GM21529 (cell line): Measurements from ENCODE around the gene CCDC69.
A peak's percentile ranks its signal among the peaks of the same experiment; 100 is the strongest.

Source experiments
- ATAC-seq: cut with Tn5 transposase; IDR thresholded peaks from one replicate; pipeline ENCODE4 v1.9.1; 2021; ENCODE audit not compliant: unreplicated experiment

CCDC69 gene

DNA sequence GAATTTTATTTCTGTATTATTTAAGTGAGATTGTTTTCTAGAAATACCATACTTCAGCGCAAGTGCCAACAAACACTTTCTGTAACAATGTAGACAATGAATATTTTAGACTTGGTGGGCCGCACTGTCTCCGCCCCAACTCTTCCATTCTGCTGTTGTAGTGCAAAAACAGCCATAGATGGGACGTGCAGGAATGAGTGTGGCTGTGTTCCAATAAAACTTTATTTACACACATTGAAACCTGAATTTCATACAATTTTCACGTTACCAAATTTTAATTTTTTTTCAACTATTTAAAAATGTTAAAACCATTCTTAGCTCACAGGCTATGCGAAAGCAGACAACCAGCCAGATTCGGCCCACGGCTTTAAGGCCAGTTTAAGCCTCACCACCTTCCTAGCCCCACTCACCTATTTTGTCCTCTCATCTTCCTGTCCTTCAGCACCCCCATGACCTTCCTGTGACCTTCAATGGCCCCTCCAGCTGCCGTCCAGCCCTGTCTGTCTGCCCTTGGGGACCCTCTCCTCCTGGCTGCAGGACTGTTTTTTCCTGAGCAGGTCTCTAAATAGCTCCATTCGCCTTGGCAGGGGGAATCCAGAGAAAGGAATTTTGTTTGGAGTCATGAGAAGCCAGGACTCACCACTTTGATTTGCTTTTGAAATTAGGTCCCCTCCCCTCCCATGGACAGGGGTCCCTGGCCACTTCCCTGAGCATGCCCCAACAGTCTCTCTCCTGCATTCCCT is 55.1 kb downstream of the CCDC69 start:
- ATAC-seq: no peak

DNA sequence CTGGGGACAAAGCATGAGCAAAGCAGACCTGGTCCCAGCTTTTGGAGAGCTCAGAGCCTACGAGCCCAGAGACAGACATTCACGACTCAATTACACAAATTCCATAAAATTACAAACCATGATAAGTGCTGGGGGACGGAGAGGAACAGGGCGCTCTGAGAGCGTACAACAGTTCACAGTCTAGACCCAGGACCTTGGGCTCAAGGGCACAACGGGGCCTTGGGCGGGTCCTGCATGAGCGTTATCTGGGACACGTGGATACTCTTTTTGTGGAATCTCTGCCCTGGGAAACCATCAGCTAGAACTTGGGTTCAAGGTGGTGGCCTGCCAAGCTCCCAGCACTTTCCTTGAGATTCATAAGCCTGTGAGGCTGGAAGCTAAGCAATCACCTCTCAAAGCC is 56.9 kb downstream of the CCDC69 start:
- ATAC-seq: no peak

DNA sequence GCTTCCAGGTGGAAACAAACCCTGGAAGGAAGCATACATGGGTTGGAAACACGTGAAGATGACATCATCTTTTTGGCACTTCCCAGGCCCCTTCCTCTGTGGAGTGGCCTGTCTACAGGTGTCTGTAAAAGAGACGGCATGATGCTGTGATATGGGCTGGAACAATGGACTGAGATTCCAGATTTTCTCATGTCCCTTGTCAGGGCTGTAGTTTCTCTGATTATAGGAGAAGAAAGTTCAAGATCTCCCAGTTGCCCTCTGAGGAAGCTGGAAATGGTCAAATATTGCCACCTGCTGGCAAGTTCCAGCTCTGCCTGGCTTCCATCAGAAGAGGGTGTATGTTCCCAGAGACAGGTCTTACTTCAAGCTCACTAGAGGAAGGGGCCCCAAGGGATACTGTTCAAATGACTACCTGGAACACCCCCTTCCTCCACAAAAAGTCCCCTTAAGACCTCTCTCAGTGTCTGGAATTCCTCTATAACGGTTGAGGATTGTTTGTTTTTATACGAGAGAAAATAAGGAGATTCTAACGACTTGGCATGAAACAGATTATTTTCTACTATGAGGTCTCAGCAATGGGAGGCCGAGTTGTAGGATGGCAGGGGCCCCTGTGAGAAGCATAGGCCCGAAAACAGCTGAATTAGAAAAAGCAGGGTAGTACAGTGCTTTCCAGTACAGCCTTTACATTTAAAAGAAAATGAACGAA is 59.1 kb downstream of the CCDC69 start:
- ATAC-seq: peak; percentile 89

DNA sequence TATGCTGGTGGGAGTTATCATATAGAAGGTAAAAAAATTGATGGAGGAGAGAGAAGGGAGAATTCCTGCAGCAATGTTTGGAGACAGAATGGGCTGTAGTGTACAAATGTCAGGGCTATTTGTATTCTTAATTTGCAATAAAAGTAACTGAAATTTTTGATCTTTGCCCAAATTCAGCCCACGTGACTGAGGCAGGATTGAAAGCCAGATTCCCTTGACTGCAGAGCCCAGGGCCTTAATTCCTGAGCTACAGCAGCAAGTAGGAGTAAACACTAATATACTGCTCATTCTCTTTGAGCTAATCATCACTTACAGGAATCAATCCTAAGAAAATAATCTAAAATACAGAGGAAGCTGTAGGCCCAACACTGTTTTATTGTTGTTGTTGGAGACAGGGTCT is 61.1 kb downstream of the CCDC69 start:
- no peak for ATAC-seq

DNA sequence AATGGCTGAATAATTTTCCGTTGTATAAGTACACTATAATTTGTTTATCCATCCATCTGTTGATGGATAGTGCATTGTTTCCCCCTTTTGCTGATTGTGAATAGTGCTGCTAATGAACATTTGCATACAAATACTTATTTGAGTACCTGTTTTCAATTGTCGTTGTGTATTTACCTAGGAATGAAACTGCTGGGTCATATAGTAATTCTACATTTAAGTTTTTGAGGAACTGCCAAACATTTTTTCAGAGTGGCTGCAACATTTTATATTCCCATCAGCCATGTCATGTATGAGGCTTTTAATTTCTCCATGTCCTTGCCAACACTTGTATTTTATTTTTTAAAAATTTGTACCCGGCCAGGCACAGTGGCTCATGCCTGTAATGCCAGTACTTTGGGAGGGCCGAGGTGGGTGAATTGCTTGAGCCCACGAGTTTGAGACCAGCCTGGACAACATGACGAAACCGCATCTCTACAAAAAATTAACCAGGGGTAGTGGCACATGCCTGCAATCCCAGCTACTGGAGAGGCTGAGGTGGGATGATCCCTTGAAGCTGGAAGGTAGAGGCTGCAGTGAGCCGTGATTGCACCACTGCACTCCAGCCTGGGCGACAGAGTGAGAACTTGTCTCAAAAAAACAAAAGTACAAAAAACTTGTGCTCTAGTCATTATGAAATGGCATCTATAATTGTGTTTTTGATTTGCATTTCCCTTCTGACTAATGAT is 64.1 kb downstream of the CCDC69 start:
- ATAC-seq: peak; percentile 24

DNA sequence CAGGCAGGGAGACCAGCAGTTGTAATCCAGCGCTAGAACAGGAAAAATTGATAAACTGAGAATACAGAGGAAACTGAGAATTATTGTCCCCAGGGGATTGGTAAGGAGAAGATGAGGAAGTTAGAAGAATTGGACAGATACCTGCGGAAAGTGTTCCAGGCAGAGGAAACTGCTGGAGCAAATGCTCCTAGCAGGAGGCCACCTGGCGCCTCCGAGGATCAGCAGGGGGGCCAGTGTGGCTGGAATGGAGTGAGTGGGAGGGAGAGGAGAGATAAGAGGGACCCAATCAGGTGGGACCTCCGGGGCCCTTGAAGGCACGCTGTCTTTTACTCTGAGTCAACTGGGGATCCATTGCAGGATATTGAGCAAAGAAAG is 65.6 kb downstream of the CCDC69 start:
- no peak for ATAC-seq

DNA sequence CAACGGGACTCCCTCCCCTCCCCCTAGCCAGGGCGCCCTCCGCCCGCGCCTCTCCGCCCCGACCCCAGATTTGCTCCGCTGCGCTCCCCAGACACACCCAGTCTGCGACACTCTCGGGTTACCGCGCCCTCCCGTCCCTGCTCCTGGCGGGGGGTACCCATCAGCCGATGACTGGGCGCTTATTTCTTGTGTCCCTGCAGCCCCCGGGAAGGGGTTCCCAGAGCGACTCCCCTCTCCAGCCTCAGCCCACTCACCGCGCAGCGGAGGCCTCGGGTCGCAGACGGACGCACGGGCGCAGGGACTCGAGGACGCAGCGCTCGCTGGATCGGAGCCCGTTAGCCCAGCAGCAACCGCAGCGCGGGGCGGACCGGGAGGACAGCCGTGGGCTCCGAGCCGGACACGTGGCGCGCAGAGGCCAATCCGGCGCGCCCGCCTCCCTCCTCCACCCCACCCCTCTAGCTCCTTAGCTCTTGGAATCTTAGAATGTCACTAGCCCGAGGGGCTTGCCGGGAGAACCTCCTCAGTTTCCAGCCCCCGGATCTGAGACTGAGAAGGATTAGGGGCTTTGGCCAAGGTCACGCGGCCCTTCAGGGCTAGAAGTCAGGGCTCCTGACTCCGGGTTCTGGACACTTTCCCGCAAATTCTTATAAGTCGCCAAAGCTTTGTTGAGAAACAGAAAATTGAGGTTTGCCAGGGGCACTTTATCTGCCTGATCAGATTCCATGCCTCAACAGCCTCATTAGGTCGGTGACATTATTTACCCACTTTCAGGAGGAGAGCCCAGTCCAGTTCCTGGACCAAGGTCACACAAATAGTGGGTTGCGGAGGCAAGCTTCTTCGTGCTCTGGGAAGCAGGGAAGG is 66.2 kb downstream of the CCDC69 start, which contains the start of gene ANXA6:
Gene ANXA6 (minus strand): TSS at position 354 of the 861 bp plus-strand sequence. CDS start 9,878 bp downstream, outside the sequence.
- peak; percentile 49 for ATAC-seq

DNA sequence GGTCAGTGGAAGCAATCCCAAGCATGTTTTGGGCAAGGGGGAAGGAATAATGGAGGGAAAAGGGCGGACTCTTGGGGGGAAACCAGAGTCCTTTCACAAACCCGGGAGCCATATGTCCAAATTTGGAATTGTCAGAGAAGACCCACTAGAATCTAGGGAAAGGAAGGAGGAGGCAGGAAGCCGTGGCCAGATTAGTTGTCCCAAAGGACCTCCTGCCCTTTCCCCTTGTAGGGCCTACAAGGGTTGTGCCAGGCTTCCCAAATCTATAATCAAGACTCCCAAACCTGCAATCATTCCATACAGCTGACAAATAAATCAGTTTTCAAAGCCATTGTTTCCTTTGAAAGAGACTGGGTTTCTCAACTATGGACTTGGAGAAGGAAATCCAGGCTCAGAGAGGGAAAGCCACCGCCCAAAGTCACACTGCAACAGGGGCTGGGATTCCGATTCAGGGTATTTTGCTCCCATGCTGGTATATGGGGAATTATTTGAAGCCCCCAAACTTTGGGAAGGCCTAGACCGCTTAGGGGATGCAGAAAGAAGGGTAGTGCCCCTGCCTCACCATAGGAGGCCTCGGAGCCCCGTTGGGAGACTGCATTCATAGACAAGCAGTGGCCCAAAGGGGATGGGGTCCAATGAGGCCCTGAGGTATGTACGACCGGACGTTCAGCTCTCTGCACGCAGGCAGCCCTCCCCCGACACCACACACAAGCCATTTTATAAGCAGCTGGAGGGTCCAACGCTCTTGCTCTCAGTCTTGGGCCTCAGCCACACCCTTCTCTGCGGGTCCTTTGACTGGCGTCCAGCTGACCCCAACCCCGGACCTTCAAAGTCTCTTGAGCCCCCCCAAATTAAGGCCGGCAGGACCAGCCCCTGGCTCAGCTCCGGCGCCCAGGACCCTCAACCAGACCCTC is 67.1 kb downstream of the CCDC69 start:
- ATAC-seq: no peak

DNA sequence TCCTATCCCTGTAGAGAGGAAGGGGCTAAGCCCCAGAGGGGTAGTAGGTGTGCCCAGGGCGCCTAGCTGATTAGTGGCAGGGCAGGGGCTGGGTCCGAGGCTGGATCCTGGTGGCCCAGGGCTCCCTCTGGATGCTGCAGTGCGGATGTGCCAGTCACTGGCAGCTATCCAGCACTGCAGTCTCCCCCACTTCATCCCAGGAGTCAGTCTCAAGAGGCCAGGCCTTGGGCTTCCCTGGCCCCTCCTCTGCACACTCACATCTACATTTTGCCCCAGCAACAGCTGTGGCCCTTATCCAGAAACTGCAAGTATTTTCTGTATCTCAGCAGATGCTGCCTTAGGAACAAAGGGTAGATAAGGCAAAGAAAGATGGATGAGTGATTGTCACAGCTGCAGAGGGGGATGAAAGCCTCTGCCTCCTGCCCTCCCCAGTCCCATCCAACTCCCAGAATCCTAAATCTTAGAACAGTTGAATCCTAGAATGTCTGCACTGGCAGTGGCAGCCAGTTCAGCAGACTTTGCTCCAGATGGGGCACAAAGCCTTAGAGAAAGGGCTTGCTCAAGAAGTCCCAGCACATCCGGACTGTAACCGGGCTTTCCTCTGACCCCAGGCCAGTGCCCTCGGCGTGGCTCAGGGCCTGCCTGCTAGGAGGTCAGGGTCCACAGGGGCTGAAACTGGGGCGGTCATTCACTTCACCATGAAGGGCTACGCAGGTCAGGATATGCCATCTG is 68.0 kb downstream of the CCDC69 start:
- peak; percentile 25 for ATAC-seq

DNA sequence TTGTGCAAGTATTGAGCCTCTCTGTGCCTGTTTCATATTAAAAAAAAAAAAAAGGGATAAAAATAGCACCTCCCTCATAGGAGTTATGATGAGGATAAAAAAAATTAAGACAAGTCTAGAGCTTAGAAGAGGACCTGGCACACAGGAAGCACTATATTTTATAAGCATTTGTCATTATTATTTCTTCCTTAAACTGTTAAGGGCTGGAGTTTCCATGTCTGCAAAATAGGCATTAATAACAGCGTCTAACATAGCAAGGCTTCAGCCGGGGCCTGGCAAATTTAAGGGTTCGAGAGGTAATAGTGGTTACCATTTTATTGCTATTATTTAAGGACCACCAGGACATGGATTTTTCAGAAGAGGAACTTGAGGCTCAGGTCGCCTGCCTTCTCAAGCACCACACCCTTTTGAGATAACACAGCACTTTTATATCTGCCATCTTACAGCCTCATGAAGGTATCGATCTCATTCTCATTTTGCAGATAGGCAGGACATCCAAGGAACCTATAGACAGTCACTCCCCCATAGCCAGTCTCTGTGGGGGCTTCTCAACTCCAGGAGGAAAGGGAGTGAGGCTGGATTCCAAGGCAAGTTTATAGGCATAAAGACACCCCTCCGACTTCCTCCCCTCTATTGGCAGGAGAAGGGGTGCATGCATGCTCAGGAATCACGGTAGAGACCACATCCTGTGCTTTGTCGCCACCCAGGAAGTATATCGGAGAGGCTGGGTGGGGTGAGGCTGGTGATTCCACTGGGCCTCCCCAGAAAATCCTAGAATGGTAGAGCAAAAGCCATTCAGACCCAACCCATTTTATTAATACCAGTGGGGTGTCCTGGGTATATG is 68.7 kb downstream of the CCDC69 start:
- peak; percentile 28 for ATAC-seq

DNA sequence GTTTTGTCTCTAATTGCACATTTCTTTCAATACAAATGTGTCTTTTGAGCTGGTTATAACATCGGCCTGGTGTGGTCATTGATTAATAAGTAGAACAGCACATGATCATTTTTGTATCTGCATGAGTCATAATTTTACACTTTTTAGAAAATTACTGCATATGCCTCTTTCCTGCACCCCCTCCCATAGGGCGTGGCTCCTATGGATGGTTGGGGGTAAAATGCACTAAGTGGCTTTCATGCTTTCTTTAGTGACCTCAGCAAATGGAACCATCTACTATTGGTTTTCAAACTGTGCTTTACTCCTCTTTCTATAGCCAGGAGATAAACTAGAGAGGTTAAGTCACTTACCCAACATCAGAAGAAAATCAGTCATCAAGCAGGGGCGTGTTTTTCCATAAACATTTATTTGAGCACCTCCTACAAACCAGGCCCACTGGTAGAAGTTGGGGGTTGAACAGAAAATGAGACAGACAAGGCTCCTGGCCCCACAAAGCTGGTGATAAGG is 70.1 kb downstream of the CCDC69 start:
- ATAC-seq: no peak

DNA sequence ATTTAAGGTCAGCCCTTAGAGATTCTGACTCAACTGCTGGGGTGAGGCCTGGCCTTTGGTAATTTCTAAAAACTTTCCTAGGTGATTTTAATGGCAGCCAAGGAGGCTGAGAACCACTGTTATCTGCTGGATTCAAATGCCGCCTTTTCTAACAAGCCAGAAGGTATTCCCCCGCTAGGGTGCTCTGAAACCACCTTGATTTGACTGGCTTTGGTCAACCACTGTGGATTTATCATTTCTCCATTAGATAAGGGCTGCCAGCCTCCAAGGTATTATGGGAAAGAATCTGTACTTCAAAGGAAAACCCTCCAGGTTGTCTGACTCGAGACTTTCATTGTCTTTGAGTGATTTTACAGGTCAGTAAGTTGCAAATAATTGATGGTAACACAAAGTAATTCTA is 70.6 kb downstream of the CCDC69 start:
- no peak for ATAC-seq

DNA sequence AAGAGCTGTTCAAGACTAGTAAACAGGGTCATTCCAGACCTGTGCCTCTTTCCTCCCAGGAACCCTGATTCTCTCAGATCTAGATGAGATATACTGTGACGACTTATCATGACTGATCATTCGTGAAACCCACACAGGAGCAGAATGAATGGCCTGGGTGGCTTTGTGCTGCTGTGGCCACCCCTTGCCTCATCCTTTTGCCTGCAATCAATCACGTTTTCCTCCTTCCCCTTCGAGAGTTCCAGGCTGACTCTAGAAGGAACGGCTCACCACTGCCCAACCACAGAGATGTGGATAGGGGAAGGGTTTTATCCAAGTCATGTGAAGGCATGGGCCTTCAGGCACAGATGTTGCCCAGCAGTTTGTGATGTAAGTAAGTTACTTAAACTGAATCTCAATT is 72.1 kb downstream of the CCDC69 start:
- ATAC-seq: peak; percentile 29

DNA sequence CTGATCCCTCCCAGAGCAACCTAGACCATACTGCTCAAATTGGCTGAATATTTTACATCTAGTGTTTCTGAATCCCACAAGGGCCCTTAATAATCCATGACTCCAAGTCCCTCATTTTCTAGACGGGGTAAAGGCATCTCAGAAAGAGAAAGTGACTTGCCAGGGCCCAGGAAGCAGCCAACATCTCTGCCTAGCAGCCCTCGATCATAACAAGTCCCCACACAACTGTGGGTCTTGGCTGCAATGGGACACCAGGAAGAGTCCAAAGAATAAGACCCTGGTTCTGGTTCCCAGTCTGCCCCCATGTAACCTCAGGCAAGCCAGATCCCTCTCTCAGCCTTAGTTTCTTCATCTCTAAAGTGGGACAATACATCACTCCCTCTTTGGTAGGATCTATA is 72.6 kb downstream of the CCDC69 start:
- ATAC-seq: no peak

DNA sequence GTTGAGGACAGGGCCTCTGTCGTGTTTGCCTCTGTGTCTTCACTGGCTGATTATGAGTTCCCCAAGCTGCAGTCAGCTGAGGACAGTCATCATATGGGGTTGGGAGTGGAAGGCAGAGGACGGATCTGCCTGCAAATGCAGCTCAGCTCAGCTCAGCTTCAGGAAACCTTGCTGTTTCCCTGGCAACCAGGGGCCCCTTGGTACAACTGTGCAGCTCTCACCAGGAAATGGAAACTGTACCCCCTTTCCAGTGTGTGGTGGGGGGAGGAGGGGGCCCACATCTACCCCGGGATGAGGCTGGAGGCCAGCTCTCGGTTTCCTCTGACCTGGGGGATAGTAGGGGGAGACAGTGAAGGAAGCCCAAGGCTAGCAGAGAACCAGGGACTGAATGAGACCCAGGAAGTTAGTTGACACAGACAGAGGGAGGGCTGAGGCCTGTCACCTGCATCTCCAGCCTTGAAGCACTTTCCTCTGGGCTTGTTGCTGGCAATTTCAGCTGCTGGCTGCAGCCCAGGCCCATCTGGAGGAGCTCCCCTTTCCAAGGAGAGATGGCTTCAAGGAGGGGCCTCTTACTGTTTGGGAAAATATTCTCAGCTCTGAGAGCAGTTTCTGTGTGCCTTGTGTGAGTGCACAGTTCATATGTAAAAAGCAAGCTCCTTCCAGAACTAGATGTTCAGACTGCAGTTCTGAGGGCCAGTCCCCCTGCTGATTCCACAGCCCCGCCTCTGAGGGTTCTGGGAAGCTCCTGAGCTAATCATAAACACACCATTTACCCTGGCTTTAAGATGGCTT is 73.2 kb downstream of the CCDC69 start:
- ATAC-seq: peak; percentile 57

DNA sequence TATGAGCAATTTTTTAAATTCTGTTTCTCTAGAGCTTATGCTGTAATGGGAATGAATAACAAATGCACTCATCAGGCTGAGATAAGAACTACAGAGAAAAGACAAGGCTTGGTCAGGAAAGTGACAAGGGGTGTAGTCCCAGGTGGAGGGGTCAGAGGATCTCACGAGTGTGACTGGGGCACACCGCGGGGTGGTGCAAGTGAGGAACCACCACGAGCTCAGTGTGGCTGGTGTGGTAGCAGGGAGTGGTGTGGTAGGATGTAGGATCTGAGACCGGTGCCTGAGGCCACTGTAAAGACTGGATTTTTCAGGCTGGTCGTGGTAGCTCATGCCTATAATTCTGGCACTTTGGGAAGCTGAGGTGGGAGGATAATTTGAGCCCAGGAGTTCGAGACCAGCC is 75.3 kb downstream of the CCDC69 start:
- ATAC-seq: no peak

DNA sequence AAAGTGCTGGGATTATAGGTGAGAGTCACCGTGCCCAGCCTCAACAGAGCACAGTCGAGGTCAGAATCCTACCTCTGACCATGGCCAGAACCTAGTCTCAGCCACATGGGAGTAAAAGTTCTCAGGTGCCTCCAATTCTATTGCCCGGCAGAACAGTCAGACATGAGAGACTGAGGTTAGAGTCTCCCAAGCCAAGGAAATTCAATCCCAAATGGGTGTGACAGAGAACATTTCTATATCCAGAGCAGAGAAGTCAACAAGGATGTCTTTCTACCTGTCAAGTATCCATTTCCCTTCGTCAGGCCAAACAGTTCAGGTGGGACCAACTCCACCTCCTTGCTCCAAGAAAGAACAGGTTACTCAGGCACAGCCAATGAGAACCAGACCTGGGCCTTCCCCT is 76.9 kb downstream of the CCDC69 start:
- ATAC-seq: no peak
